ENCODE data around the gene NID1.
"Not testable (repeated sequence)": the region's sequence is repeated elsewhere in the genome, so short reads cannot be mapped to it uniquely, and the experiment has no call there.

GRCh38 chr1:235927551-235927950 lies 137.3 kb downstream of the NID1 start:
- TF ChIP-seq EZH2phosphoT487, CTCF (IDR thresholded peaks at IDR 0.05): not testable (repeated sequence)
